ENCODE results near the gene TMEM245.
A peak's percentile ranks its signal among the peaks of the same experiment; 100 is the strongest.
"Not testable (repeated sequence)": the region's sequence is repeated elsewhere in the genome, so short reads cannot be mapped to it uniquely, and the experiment has no call there.

TMEM245 gene

DNA sequence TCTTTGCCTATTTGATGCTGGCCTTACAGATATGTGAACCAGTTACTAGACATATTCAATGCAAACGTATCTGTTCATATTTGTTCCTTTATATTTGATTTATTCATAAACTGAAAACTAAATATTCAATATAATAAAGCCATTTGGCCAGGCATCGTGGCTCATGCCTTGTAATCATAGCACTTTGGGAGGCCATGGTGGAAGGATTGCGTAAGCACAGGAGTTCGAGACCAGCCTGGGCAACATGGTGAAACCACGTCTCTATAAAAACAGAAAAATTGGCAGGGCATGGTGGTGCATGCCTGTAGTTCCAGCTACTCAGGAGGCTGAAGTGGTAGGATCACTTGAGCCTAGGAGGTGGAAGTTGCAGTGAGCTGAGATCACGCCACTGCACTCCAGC lies 57.2 kb downstream of the TMEM245 start:
- WGBS = 97% methylated on average over 6 of the region's 6 CpGs
- H3K9me3 ChIP-seq (ENCODE audit: insufficient read depth, low read depth, low read length) = no peaks in the 10 kb centered on the region
- no peaks in the 10 kb centered on the region for H3K27me3 ChIP-seq (ENCODE audit: insufficient read depth, low read length)
- H3K4me1 ChIP-seq (ENCODE audit: insufficient read depth, low read length) = no peaks in the 10 kb centered on the region
- H3K36me3 ChIP-seq (ENCODE audit: insufficient read depth, low read length) = peaks cover 95% of the 10 kb centered on the region
- no peak overlapping the region for H3K4me3 ChIP-seq (ENCODE audit: low read length)
- no peak overlapping the region for H3K27ac ChIP-seq (ENCODE audit: low read depth, low read length)
- no peak overlapping the region for H3K9ac ChIP-seq (ENCODE audit: low read depth, low read length)

DNA sequence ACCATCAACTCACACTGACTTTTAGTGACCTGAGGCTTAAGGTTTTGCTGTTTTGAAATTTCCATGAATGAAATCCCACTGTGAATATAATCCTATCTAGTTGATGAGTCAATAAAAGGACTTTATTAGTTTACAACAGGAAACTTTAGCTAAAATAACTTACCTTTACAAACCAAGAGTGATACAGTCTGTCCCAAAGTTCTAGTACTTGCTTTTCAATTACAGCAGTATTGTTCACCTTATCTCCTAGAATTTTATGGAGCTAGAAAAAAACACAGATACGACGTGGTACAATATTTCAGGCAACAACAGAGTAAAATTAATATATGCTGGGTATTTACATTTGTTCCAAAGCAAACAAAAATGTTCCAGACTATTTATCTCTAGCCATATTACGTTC lies 59.6 kb downstream of the TMEM245 start:
- Histone ChIP-seq H3K4me3 (ENCODE audit: low read length) (no peak overlapping the region), H3K27ac (ENCODE audit: low read depth, low read length) (no peak overlapping the region), H3K27me3 (ENCODE audit: insufficient read depth, low read length) (no peaks in the 10 kb centered on the region), H3K9me3 (ENCODE audit: insufficient read depth, low read depth, low read length) (no peaks in the 10 kb centered on the region), H3K36me3 (ENCODE audit: insufficient read depth, low read length) (peaks cover 92% of the 10 kb centered on the region), H3K4me1 (ENCODE audit: insufficient read depth, low read length) (no peaks in the 10 kb centered on the region), H3K9ac (ENCODE audit: low read depth, low read length) (no peak overlapping the region)
- 2% methylated on average over 1 of the region's 3 CpGs for WGBS

DNA sequence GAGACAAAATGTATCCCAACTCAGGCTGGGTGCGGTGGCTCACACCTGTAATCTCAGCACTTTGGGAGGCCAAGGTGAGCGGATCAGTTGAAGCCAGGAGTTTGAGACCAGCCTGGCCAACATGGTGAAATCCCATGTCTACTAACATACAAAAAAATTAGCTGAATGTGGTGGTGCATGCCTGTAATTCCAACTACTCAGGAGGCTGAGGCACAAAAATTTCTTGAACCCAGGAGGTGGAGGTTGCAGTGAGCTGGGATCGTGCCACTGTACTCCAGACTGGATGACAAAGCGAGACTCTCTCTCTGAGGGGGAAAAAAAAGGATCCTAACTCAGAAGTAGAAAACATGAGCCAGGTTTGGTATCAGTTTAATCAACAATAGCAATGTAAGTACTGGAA lies 66.6 kb downstream of the TMEM245 start:
- not testable (repeated sequence) for H3K9me3 ChIP-seq (ENCODE audit: insufficient read depth, low read depth, low read length); H3K27me3 ChIP-seq (ENCODE audit: insufficient read depth, low read length); H3K4me3 ChIP-seq (ENCODE audit: low read length); H3K9ac ChIP-seq (ENCODE audit: low read depth, low read length); H3K4me1 ChIP-seq (ENCODE audit: insufficient read depth, low read length)
- Histone ChIP-seq H3K27ac (ENCODE audit: low read depth, low read length) (peak overlapping the region; percentile 1; the same call in 1 of the 2 replicates), H3K36me3 (ENCODE audit: insufficient read depth, low read length) (peaks cover 90% of the 10 kb centered on the region)
- 94% methylated on average over 4 of the region's 4 CpGs for WGBS

DNA sequence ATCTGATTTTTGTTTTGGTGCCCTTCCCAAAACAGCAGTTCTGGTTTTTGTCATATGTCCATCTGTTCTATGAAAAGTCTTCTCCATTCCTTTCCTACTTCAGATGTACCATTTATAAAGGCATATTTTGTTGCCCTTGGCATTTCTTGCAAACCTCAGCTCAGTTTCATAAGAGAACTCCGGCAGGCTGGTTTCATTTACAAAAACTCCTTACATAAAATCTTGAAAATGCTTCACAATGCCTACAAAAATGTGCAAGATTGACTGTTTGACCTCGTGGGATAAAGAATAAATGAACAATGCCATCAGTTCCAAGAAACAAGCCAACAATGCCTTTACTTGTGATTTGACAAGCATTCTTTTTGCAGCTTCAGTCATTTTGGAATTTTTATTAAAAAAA lies 67.3 kb downstream of the TMEM245 start:
- Histone ChIP-seq H3K36me3 (ENCODE audit: insufficient read depth, low read length) (peaks cover 93% of the 10 kb centered on the region), H3K27ac (ENCODE audit: low read depth, low read length) (no peak overlapping the region), H3K9ac (ENCODE audit: low read depth, low read length) (no peak overlapping the region), H3K27me3 (ENCODE audit: insufficient read depth, low read length) (no peaks in the 10 kb centered on the region), H3K9me3 (ENCODE audit: insufficient read depth, low read depth, low read length) (no peaks in the 10 kb centered on the region), H3K4me1 (ENCODE audit: insufficient read depth, low read length) (peaks cover 5% of the 10 kb centered on the region; the same call in 1 of the 2 replicates), H3K4me3 (ENCODE audit: low read length) (no peak overlapping the region)
- 98% methylated on average over 2 of the region's 2 CpGs for WGBS

DNA sequence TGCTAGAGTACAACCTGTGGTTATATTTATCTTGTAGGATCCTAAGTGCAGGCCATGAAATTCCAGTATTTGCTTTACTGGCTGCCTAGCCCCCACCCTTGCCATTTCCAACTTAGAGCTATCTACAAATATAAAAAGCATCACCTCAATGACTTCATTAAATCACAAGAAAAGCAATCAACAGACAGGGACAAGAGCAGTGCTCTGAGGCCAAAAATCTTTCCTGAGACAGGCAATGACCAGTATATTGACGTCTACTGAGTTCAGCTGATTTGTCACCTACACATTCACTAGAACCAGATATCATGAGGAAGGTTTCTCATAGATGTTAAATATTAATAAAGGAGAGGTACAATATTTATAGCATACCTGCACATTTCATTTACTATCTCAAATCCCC lies 68.0 kb downstream of the TMEM245 start:
- H3K4me3 ChIP-seq (ENCODE audit: low read length) = no peak overlapping the region
- peaks cover 5% of the 10 kb centered on the region; the same call in 1 of the 2 replicates for H3K4me1 ChIP-seq (ENCODE audit: insufficient read depth, low read length)
- peaks cover 95% of the 10 kb centered on the region for H3K36me3 ChIP-seq (ENCODE audit: insufficient read depth, low read length)
- H3K9me3 ChIP-seq (ENCODE audit: insufficient read depth, low read depth, low read length) = no peaks in the 10 kb centered on the region
- H3K27me3 ChIP-seq (ENCODE audit: insufficient read depth, low read length) = no peaks in the 10 kb centered on the region
- 100% methylated on average over 1 of the region's 1 CpG for WGBS
- no peak overlapping the region for H3K27ac ChIP-seq (ENCODE audit: low read depth, low read length)
- H3K9ac ChIP-seq (ENCODE audit: low read depth, low read length) = no peak overlapping the region

DNA sequence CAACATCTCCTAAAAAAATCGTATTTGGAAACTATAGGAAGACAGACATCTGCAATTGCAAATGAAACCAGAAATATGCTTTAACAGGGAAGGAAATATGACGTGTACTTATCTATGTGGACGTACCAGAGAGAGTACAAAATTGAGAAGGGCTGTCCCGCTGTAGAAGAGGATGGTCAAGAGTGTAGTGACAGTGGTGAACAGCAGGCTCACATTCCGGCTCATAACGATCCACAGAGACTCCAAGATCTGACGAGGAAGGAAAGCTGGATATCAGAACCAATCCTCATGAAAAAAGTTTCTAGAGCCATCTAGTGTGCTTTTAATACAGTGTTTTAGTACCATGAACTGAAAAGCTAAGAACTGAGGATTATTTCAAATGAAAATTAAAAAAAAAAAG lies 69.3 kb downstream of the TMEM245 start:
- peaks cover 98% of the 10 kb centered on the region for H3K36me3 ChIP-seq (ENCODE audit: insufficient read depth, low read length)
- peaks cover 5% of the 10 kb centered on the region; the same call in 1 of the 2 replicates for H3K4me1 ChIP-seq (ENCODE audit: insufficient read depth, low read length)
- no peaks in the 10 kb centered on the region for H3K9me3 ChIP-seq (ENCODE audit: insufficient read depth, low read depth, low read length)
- H3K27ac ChIP-seq (ENCODE audit: low read depth, low read length) = no peak overlapping the region
- no peaks in the 10 kb centered on the region for H3K27me3 ChIP-seq (ENCODE audit: insufficient read depth, low read length)
- WGBS = 84% methylated on average over 7 of the region's 7 CpGs
- no peak overlapping the region for H3K9ac ChIP-seq (ENCODE audit: low read depth, low read length)
- H3K4me3 ChIP-seq (ENCODE audit: low read length) = no peak overlapping the region

DNA sequence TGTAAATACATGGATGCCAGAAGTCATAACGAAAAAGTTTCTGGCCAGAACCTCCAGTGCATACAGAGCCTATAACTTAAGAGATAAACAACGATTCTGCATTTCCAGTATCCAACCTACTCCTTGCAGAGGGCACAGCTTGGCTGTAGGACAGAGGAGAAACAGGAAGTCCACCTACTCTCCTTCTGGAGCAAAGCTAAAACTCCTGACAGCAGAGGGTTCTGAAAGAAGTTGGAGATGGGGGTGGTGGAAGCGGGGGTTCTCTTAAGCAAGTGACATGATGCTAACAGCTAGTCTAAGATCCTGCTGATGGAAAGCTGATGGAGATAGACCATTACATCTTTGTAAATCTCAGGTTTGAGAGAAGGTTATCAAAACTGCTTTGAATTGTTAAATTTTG lies 70.9 kb downstream of the TMEM245 start:
- peaks cover 98% of the 10 kb centered on the region for H3K36me3 ChIP-seq (ENCODE audit: insufficient read depth, low read length)
- no peak overlapping the region for H3K4me3 ChIP-seq (ENCODE audit: low read length)
- no peaks in the 10 kb centered on the region for H3K9me3 ChIP-seq (ENCODE audit: insufficient read depth, low read depth, low read length)
- 96% methylated on average over 3 of the region's 3 CpGs for WGBS
- H3K27ac ChIP-seq (ENCODE audit: low read depth, low read length) = no peak overlapping the region
- H3K27me3 ChIP-seq (ENCODE audit: insufficient read depth, low read length) = no peaks in the 10 kb centered on the region
- H3K9ac ChIP-seq (ENCODE audit: low read depth, low read length) = no peak overlapping the region
- H3K4me1 ChIP-seq (ENCODE audit: insufficient read depth, low read length) = peaks cover 4% of the 10 kb centered on the region; the same call in 1 of the 2 replicates

DNA sequence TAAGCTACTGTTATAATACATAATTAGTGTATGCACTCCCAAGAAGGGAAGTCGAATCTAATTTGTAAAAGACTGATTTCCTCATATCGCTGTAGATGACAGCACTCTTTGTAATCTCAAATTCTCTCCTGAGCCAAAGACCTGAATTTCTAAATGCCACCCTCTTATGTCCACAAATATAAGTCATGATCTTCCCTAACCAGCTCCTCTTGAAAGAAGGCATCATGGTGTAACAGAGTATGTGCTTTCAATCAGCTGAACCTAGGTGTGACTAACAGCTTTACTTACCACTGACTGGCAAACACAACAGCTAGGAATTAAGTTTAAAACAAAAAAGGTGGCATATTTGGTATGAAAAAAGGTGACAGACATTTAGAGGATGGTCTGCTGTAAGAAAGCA lies 72.5 kb downstream of the TMEM245 start:
- no peak overlapping the region for H3K9ac ChIP-seq (ENCODE audit: low read depth, low read length)
- no peak overlapping the region for H3K4me3 ChIP-seq (ENCODE audit: low read length)
- WGBS = 96% methylated on average over 2 of the region's 2 CpGs
- no peak overlapping the region for H3K27ac ChIP-seq (ENCODE audit: low read depth, low read length)
- H3K4me1 ChIP-seq (ENCODE audit: insufficient read depth, low read length) = no peaks in the 10 kb centered on the region
- H3K27me3 ChIP-seq (ENCODE audit: insufficient read depth, low read length) = no peaks in the 10 kb centered on the region
- H3K9me3 ChIP-seq (ENCODE audit: insufficient read depth, low read depth, low read length) = no peaks in the 10 kb centered on the region
- peaks cover 97% of the 10 kb centered on the region for H3K36me3 ChIP-seq (ENCODE audit: insufficient read depth, low read length)

DNA sequence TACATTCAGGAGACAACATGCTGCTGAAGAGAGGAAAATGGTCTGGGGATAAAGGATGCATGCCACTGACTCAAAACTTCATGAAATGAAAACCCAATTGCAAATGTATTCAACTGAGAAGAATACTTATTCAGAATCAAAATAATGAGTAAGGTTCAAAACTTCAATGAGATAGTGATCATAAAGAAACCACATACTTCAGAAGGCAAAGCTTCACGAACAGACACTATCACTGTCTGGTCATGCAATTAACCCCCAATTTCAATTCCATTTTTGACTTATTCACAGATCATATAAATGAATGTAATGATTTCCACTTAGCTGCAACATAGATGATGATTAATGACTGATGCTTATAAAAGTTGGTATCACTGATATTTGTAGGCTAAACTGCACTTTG lies 73.4 kb downstream of the TMEM245 start:
- no peaks in the 10 kb centered on the region for H3K27me3 ChIP-seq (ENCODE audit: insufficient read depth, low read length)
- 92% methylated on average over 1 of the region's 1 CpG for WGBS
- no peak overlapping the region for H3K9ac ChIP-seq (ENCODE audit: low read depth, low read length)
- H3K27ac ChIP-seq (ENCODE audit: low read depth, low read length) = no peak overlapping the region
- no peaks in the 10 kb centered on the region for H3K9me3 ChIP-seq (ENCODE audit: insufficient read depth, low read depth, low read length)
- peaks cover 96% of the 10 kb centered on the region for H3K36me3 ChIP-seq (ENCODE audit: insufficient read depth, low read length)
- H3K4me1 ChIP-seq (ENCODE audit: insufficient read depth, low read length) = no peaks in the 10 kb centered on the region
- H3K4me3 ChIP-seq (ENCODE audit: low read length) = no peak overlapping the region

DNA sequence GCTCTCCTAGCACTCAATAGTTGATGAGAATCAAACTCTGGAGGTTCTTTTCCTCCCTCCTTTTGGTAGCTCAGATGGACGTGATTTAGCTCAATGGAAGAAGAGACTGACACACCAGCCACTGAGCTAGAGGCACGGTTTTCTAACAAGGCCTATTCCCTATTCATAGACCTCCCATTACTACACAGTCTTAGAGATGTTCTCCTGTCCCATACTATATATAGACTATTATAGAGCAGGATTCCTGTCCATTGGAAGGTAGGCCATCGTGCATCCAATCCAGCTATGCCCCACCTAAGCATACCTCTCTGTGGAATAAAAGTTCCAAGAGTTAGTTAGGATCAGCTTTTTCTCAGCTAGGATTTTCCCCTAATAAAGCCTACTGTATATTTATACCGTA lies 76.2 kb downstream of the TMEM245 start:
- H3K4me3 ChIP-seq (ENCODE audit: low read length) = no peak overlapping the region
- no peak overlapping the region for H3K9ac ChIP-seq (ENCODE audit: low read depth, low read length)
- no peak overlapping the region for H3K27ac ChIP-seq (ENCODE audit: low read depth, low read length)
- peaks cover 92% of the 10 kb centered on the region for H3K36me3 ChIP-seq (ENCODE audit: insufficient read depth, low read length)
- 91% methylated on average over 4 of the region's 4 CpGs for WGBS
- no peaks in the 10 kb centered on the region for H3K4me1 ChIP-seq (ENCODE audit: insufficient read depth, low read length)
- H3K9me3 ChIP-seq (ENCODE audit: insufficient read depth, low read depth, low read length) = no peaks in the 10 kb centered on the region
- no peaks in the 10 kb centered on the region for H3K27me3 ChIP-seq (ENCODE audit: insufficient read depth, low read length)

DNA sequence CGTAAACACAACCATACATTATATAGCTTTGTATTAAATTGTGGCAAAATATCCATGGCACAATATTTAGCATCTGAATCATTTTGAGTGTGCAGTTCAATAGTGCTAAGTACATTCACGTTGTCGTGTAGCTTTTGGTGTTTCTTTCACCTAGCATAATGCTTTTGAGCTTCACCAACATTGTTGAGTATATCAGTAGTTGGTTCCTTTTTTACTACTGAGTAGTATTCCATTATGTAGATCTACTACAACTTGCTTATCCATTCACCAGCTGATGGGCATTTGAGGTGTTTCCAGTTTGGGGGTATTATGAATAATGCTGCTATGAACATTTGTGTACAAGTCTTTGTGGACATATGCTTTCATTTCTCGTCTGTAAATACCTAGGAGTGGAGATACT lies 79.2 kb downstream of the TMEM245 start:
- Histone ChIP-seq H3K27ac (ENCODE audit: low read depth, low read length) (no peak overlapping the region), H3K9me3 (ENCODE audit: insufficient read depth, low read depth, low read length) (no peaks in the 10 kb centered on the region), H3K27me3 (ENCODE audit: insufficient read depth, low read length) (no peaks in the 10 kb centered on the region), H3K36me3 (ENCODE audit: insufficient read depth, low read length) (peaks cover 91% of the 10 kb centered on the region), H3K9ac (ENCODE audit: low read depth, low read length) (no peak overlapping the region), H3K4me1 (ENCODE audit: insufficient read depth, low read length) (no peaks in the 10 kb centered on the region), H3K4me3 (ENCODE audit: low read length) (no peak overlapping the region)
- 96% methylated on average over 4 of the region's 4 CpGs for WGBS

DNA sequence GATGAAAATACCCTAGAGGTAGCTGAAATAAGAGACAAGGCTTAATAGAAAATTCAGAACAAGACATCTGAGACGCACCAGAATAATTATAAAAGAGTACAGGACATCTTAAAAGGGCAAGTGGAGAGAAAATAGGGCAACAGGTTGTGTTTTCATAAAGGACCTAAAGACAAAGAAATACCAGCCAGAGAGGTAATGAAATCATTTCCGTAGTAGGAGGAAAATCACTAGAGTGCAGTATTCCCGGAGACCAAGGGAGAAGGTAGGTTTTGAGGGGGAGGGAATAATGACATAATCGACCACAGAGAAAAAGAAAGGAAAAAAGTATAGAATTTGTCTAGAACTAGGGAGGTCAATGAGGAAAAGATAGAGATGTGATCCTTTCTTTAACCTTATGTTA lies 80.2 kb downstream of the TMEM245 start:
- Histone ChIP-seq H3K9me3 (ENCODE audit: insufficient read depth, low read depth, low read length) (no peaks in the 10 kb centered on the region), H3K9ac (ENCODE audit: low read depth, low read length) (no peak overlapping the region), H3K27me3 (ENCODE audit: insufficient read depth, low read length) (no peaks in the 10 kb centered on the region), H3K4me3 (ENCODE audit: low read length) (no peak overlapping the region), H3K4me1 (ENCODE audit: insufficient read depth, low read length) (no peaks in the 10 kb centered on the region), H3K36me3 (ENCODE audit: insufficient read depth, low read length) (peaks cover 89% of the 10 kb centered on the region), H3K27ac (ENCODE audit: low read depth, low read length) (no peak overlapping the region)
- WGBS = 94% methylated on average over 4 of the region's 4 CpGs
